Osteocyte (in vitro differentiated cells): ENCODE measurements around the gene FHOD3. TPM values are rescaled to one million over a fixed set of nuclear protein-coding genes. Genes with fewer than 3 reads are reported as not detected.

Source experiments
- DNase-seq: peaks from one replicate; pipeline ENCODE4 v3.0.0; 2021; ENCODE audit warnings: mixed read lengths; ENCODE audit not compliant: unreplicated experiment; ENCODE audit errors: extremely low spot score
- H3K27ac Mint-ChIP-seq: one replicate; pipeline ENCODE4 v1.8.0; 2021; ENCODE audit warnings: mild to moderate bottlenecking, mixed read lengths; ENCODE audit not compliant: unreplicated experiment
- H3K27me3 Mint-ChIP-seq: one replicate; pipeline ENCODE4 v1.8.0; 2021; ENCODE audit warnings: mixed read lengths; ENCODE audit not compliant: unreplicated experiment
- H3K36me3 Mint-ChIP-seq: one replicate; pipeline ENCODE4 v1.8.0; 2021; ENCODE audit warnings: mixed read lengths; ENCODE audit not compliant: unreplicated experiment
- H3K4me1 Mint-ChIP-seq: one replicate; pipeline ENCODE4 v1.8.0; 2021; ENCODE audit warnings: mixed read lengths; ENCODE audit not compliant: unreplicated experiment
- H3K4me3 Mint-ChIP-seq: one replicate; pipeline ENCODE4 v1.8.0; 2021; ENCODE audit warnings: mild to moderate bottlenecking, moderate library complexity, mixed read lengths; ENCODE audit not compliant: unreplicated experiment
- H3K9me3 Mint-ChIP-seq: one replicate; pipeline ENCODE4 v1.8.0; 2021; ENCODE audit warnings: mixed read lengths; ENCODE audit not compliant: unreplicated experiment
- total RNA-seq: library from RNA; stranded (reverse); gene quantifications from 2 replicates; pipeline ENCODE4 v1.2.1, GENCODE V29; 2021
- TF ChIP-seq, protein P1 (sequence below): fragments of 200-600 bp; sonication (generic); IDR thresholded peaks from 2 replicates; pipeline ENCODE4 v1.5.0; 2021; ENCODE audit warnings: antibody characterized with exemption, mild to moderate bottlenecking, moderate library complexity

The FHOD3 gene
- total RNA-seq, 1 donor from 2014 or later: 1.2 TPM

DNA sequence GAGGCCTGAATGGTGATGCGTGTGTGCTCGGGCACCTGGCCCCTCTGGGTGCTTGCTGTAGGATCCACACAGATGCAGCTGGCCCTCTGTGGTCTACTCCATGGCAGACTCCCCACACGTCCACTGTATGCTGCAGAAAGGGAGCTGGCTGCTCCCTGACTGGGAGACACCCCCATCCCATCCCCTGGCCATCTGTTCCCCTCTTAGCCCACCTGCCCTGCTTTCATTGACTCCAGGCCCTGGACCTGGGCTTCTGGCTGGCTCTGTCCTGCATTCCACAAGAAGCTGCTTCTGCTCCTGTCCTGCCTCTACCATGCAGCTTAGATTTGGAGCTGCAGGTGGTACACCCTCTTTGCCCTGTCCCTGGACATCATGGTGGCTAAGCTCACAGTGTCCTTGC, 80.1 kb downstream of the FHOD3 start:
- H3K4me3 Mint-ChIP-seq: no peak overlapping the region
- no peak for DNase-seq
- H3K27me3 Mint-ChIP-seq: peaks cover 6% of the 10 kb centered on the region
- H3K4me1 Mint-ChIP-seq: no peaks in the 10 kb centered on the region
- no peak overlapping the region for H3K27ac Mint-ChIP-seq
- H3K9me3 Mint-ChIP-seq: no peaks in the 10 kb centered on the region
- H3K36me3 Mint-ChIP-seq: no peaks in the 10 kb centered on the region
- TF ChIP-seq, protein P1, sequence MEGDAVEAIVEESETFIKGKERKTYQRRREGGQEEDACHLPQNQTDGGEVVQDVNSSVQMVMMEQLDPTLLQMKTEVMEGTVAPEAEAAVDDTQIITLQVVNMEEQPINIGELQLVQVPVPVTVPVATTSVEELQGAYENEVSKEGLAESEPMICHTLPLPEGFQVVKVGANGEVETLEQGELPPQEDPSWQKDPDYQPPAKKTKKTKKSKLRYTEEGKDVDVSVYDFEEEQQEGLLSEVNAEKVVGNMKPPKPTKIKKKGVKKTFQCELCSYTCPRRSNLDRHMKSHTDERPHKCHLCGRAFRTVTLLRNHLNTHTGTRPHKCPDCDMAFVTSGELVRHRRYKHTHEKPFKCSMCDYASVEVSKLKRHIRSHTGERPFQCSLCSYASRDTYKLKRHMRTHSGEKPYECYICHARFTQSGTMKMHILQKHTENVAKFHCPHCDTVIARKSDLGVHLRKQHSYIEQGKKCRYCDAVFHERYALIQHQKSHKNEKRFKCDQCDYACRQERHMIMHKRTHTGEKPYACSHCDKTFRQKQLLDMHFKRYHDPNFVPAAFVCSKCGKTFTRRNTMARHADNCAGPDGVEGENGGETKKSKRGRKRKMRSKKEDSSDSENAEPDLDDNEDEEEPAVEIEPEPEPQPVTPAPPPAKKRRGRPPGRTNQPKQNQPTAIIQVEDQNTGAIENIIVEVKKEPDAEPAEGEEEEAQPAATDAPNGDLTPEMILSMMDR: no peak

DNA sequence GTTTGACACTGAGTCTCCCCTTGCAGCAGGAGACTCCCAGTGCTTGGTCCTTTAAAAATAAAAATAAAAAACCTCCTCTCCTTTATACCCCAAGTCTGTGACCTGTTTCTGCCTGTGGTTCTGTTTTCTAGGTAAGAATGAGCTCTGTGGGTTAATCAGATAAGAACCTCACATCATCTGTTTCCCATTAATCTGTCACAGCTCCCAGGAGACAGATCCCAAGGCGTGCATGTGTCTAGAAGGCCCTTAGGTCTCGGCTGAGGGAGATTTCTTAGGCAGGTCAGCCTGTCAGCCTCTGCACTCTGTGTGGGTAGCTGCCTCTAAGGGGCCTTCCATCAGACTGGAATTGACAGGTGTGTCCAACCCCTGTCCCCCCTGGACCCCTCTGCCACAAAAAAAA, 80.7 kb downstream of the FHOD3 start:
- Mint-ChIP-seq H3K4me3 (no peak overlapping the region), H3K27ac (no peak overlapping the region), H3K4me1 (no peaks in the 10 kb centered on the region), H3K36me3 (no peaks in the 10 kb centered on the region), H3K9me3 (no peaks in the 10 kb centered on the region), H3K27me3 (peaks cover 6% of the 10 kb centered on the region)
- TF ChIP-seq, protein P1: no peak
- no peak for DNase-seq

DNA sequence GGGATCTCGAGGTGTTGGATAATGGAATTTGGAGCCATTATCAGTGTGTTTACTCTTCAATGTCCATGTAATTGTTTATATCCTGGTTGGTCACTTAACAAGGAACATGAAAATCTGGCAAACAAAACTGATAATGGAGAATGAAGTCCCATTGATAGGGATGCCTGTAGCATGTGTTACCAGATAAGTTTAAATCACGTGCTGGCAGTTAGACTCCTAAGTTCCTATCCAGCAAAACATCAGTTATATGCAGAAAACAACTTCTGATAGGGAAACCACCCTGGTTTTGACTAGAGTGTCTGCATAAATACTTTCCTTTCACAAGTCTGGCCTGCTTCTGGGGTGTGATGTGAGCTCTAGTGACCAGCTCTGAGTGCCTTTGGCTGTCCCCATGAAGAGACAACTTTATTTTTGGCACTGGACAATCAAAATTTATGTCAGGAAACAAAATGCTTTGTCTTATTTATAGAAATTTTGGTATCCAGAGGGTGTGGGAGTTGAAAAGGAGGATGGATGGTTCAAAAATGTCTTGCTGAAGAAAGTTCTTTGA, 82.0 kb downstream of the FHOD3 start:
- no peaks in the 10 kb centered on the region for H3K4me1 Mint-ChIP-seq
- H3K9me3 Mint-ChIP-seq: no peaks in the 10 kb centered on the region
- H3K27me3 Mint-ChIP-seq: peaks cover 6% of the 10 kb centered on the region
- H3K36me3 Mint-ChIP-seq: no peaks in the 10 kb centered on the region
- no peak for DNase-seq
- no peak overlapping the region for H3K4me3 Mint-ChIP-seq
- TF ChIP-seq, protein P1: no peak
- H3K27ac Mint-ChIP-seq: no peak overlapping the region

DNA sequence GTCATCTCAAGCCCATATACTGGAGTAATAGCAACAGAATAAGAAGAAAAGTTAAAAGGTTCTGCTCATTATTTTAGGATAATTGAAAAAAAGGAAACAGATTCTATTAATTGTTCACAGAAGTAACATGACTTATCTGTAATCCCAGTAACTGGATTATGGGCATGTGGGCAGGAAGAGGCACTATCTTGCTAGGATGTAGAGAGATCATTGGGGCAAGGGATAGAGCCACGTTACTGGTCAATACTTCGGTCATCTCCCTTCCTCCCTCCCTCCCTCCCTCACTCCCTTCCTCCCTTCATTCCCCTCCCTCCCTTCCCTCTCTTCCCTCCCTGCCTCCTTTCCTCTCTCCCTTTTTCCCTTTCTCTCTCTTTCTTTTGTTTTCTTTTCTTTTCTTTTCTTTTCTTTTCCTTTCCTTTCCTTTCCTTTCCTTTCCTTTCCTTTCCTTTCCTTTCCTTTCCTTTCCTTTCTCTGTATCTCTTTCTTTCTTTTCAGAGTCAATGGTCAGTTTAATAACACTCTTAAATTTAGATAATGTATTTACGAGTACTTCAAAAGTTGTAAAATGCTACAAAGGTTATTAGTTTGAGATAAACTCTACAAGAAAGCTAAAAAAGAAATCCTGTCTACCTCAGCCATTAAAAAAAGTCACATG, 82.8 kb downstream of the FHOD3 start:
- Mint-ChIP-seq H3K4me1 (no peaks in the 10 kb centered on the region), H3K27me3 (peaks cover 6% of the 10 kb centered on the region), H3K9me3 (no peaks in the 10 kb centered on the region), H3K27ac (no peak overlapping the region), H3K4me3 (no peak overlapping the region), H3K36me3 (no peaks in the 10 kb centered on the region)
- TF ChIP-seq, protein P1: no peak
- DNase-seq: no peak

DNA sequence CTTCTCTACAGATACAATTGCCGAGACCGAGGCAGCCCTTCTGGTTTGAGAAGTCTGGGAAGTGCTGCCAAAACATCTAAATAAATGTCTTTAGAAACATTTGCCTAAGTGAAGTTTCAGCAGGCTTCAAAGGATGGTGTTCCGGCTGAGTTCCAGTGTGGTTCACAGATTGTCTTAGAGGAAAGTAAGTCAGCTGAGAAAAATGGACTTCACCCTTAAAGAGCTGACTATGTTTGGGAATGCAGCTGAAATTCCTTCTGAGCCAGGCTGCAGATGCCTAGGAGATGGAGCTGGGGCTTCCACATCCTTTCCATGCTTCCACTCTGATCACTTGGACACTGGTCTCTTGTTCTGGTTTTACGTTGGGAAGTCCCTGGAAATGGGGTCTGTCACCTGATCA, 83.6 kb downstream of the FHOD3 start:
- H3K4me3 Mint-ChIP-seq: no peak overlapping the region
- TF ChIP-seq, protein P1: no peak
- no peak for DNase-seq
- no peaks in the 10 kb centered on the region for H3K4me1 Mint-ChIP-seq
- H3K9me3 Mint-ChIP-seq: no peaks in the 10 kb centered on the region
- H3K27ac Mint-ChIP-seq: no peak overlapping the region
- peaks cover 6% of the 10 kb centered on the region for H3K27me3 Mint-ChIP-seq
- H3K36me3 Mint-ChIP-seq: no peaks in the 10 kb centered on the region
